Superior temporal gyrus (tissue), 1 donor: ENCODE results near the gene B4GALT3.

Source experiments
- DNase-seq: peaks from one replicate; pipeline ENCODE4 v3.0.0-alpha.2; 2016; ENCODE audit errors: extremely low spot score

B4GALT3 gene

GRCh38 chr1:161163793-161164192 lies 13.5 kb downstream of the B4GALT3 start:
- DNase-seq, result no peak

GRCh38 chr1:161162806-161163205 lies 14.5 kb downstream of the B4GALT3 start:
- no peak for DNase-seq

- DNase-seq, result no peak
Measured at GRCh38 chr1:161162052-161162451, 15.3 kb downstream of the B4GALT3 start.

GRCh38 chr1:161161652-161162051 lies 15.7 kb downstream of the B4GALT3 start:
- no peak for DNase-seq

- DNase-seq, result no peak
Measured at GRCh38 chr1:161160671-161161145, 16.6 kb downstream of the B4GALT3 start.

- no peak for DNase-seq
Measured at GRCh38 chr1:161159913-161160243, 17.4 kb downstream of the B4GALT3 start.

- peak; percentile 97 for DNase-seq
Measured at GRCh38 chr1:161159087-161159912, 18.0 kb downstream of the B4GALT3 start, which contains the start of gene USP21. USP21 (plus strand) TSS chr1:161159500; CDS start chr1:161160641, 1,141 bp downstream.

GRCh38 chr1:161158316-161159010 lies 18.8 kb downstream of the B4GALT3 start:
- DNase-seq, result no peak

GRCh38 chr1:161157867-161158266 lies 19.4 kb downstream of the B4GALT3 start:
- DNase-seq, result no peak

- DNase-seq, result peak; percentile 95
Measured at GRCh38 chr1:161153682-161154337, 23.5 kb downstream of the B4GALT3 start, which contains the start of gene UFC1. UFC1 (plus strand) TSS chr1:161153978; CDS start chr1:161153998, 20 bp downstream.

GRCh38 chr1:161153176-161153575 lies 24.1 kb downstream of the B4GALT3 start:
- DNase-seq, result no peak

- no peak for DNase-seq
Measured at GRCh38 chr1:161145832-161146231, 31.5 kb downstream of the B4GALT3 start.

- no peak for DNase-seq
Measured at GRCh38 chr1:161140755-161141400, 36.4 kb downstream of the B4GALT3 start.

- DNase-seq, result peak; percentile 68
Measured at GRCh38 chr1:161139766-161140165, 37.5 kb downstream of the B4GALT3 start.

- DNase-seq, result no peak
Measured at GRCh38 chr1:161138431-161138830, 38.9 kb downstream of the B4GALT3 start.

GRCh38 chr1:161137881-161138280 lies 39.4 kb downstream of the B4GALT3 start:
- no peak for DNase-seq

GRCh38 chr1:161133220-161133740 lies 44.0 kb downstream of the B4GALT3 start:
- no peak for DNase-seq

GRCh38 chr1:161132410-161133219 lies 44.7 kb downstream of the B4GALT3 start, which contains the start of gene DEDD:
DEDD (minus strand) TSS chr1:161132667; CDS start chr1:161124462, 8,205 bp downstream.
- DNase-seq, result peak; percentile 97

GRCh38 chr1:161131523-161132409 lies 45.5 kb downstream of the B4GALT3 start:
- DNase-seq, result no peak
